Fibroblast of skin of right quadriceps (primary cell): ENCODE results near the gene PTPRM.

Experiments used
- DNase-seq: peaks from one replicate; pipeline ENCODE4 v3.0.0-alpha.2; 2013

The PTPRM gene

GRCh38 chr18:7630731-7631442 is 63.8 kb downstream of the PTPRM start:
- DNase-seq, result no peak

- no peak for DNase-seq
These were observed 65.3 kb downstream of the PTPRM start for GRCh38 chr18:7632152-7633098.

GRCh38 chr18:7633171-7633570 is 66.1 kb downstream of the PTPRM start:
- no peak for DNase-seq

GRCh38 chr18:7635948-7636347 is 68.8 kb downstream of the PTPRM start:
- DNase-seq, result no peak

- no peak for DNase-seq
These were observed 70.2 kb downstream of the PTPRM start for GRCh38 chr18:7637269-7637668.

GRCh38 chr18:7638321-7638720 is 71.2 kb downstream of the PTPRM start:
- DNase-seq, result no peak

GRCh38 chr18:7641813-7642212 is 74.7 kb downstream of the PTPRM start:
- DNase-seq, result no peak

GRCh38 chr18:7642331-7642890 is 75.3 kb downstream of the PTPRM start:
- no peak for DNase-seq

- DNase-seq, result peak; percentile 5
These were observed 78.6 kb downstream of the PTPRM start for GRCh38 chr18:7645756-7646155.

- DNase-seq, result no peak
These were observed 79.2 kb downstream of the PTPRM start for GRCh38 chr18:7646174-7646886.

- DNase-seq, result no peak
These were observed 80.4 kb downstream of the PTPRM start for GRCh38 chr18:7647500-7647899.

- DNase-seq, result no peak
These were observed 89.9 kb downstream of the PTPRM start for GRCh38 chr18:7657050-7657449.

- no peak for DNase-seq
These were observed 90.8 kb downstream of the PTPRM start for GRCh38 chr18:7657937-7658336.

GRCh38 chr18:7658701-7659100 is 91.6 kb downstream of the PTPRM start:
- DNase-seq, result no peak

- DNase-seq, result no peak
These were observed 94.1 kb downstream of the PTPRM start for GRCh38 chr18:7661207-7661606.

- no peak for DNase-seq
These were observed 95.8 kb downstream of the PTPRM start for GRCh38 chr18:7662866-7663265.

- DNase-seq, result no peak
These were observed 96.5 kb downstream of the PTPRM start for GRCh38 chr18:7663366-7664312.

- no peak for DNase-seq
These were observed 99.2 kb downstream of the PTPRM start for GRCh38 chr18:7666195-7666776.

GRCh38 chr18:7668392-7668791 is 101.3 kb downstream of the PTPRM start:
- DNase-seq, result no peak

- no peak for DNase-seq
These were observed 102.2 kb downstream of the PTPRM start for GRCh38 chr18:7669361-7669760.

- no peak for DNase-seq
These were observed 104.0 kb downstream of the PTPRM start for GRCh38 chr18:7671105-7671504.
